GM23338 (cell line): ENCODE data around the gene GPR179. TPM values are rescaled to one million over a fixed set of nuclear protein-coding genes. Genes with fewer than 3 reads are reported as not detected.

Experiments
- ATAC-seq: fragments of 200-7000 bp; cut with Tn5 transposase; 3 replicates; pipeline ENCODE4 v1.9.1; 2020
- DNase-seq: peaks from one replicate; pipeline ENCODE4 v3.0.0-alpha.2; 2015; ENCODE audit warnings: low spot score
- H2AFZ ChIP-seq: fragments of 200-600 bp; sonication (generic); 2 replicates; pipeline ENCODE4 v1.8.0; 2016; ENCODE audit warnings: antibody characterized with exemption, mild to moderate bottlenecking, moderate library complexity
- H3F3A ChIP-seq: fragments of 200-600 bp; sonication (generic); replicated peaks from 2 replicates; pipeline ENCODE4 v1.8.0; 2017; ENCODE audit warnings: antibody characterized with exemption, mixed run types, low read depth
- H3K27ac ChIP-seq: fragments of 200-600 bp; sonication (generic); 2 replicates; pipeline ENCODE4 v1.6.1; 2016; ENCODE audit warnings: low read depth
- H3K27me3 ChIP-seq: fragments of 200-600 bp; sonication (generic); 2 replicates; pipeline ENCODE4 v1.8.0; 2016; ENCODE audit warnings: mild to moderate bottlenecking, mixed run types, moderate library complexity; ENCODE audit not compliant: insufficient read depth
- H3K36me3 ChIP-seq: fragments of 200-600 bp; sonication (generic); 2 replicates; pipeline ENCODE4 v1.8.0; 2016; ENCODE audit warnings: mild to moderate bottlenecking; ENCODE audit not compliant: insufficient read depth
- H3K4me1 ChIP-seq: fragments of 200-600 bp; sonication (generic); 2 replicates; pipeline ENCODE4 v1.8.0; 2016; ENCODE audit warnings: mild to moderate bottlenecking, moderate library complexity; ENCODE audit not compliant: insufficient read depth
- H3K4me2 ChIP-seq: fragments of 200-600 bp; sonication (generic); 2 replicates; pipeline ENCODE4 v1.7.1; 2017; ENCODE audit warnings: mixed run types
- H3K4me3 ChIP-seq: fragments of 200-600 bp; sonication (generic); 2 replicates; pipeline ENCODE4 v1.6.1; 2016; ENCODE audit warnings: mixed run types
- H3K79me2 ChIP-seq: fragments of 200-600 bp; sonication (generic); replicated peaks from 2 replicates; pipeline ENCODE4 v1.8.0; 2017; ENCODE audit warnings: mild to moderate bottlenecking; ENCODE audit not compliant: insufficient read depth
- H3K9me2 ChIP-seq: fragments of 200-600 bp; sonication (generic); 2 replicates; pipeline ENCODE4 v1.8.0; 2017; ENCODE audit not compliant: insufficient read depth
- H4K20me1 ChIP-seq: fragments of 200-600 bp; sonication (generic); replicated peaks from 2 replicates; pipeline ENCODE4 v1.8.0; 2017; ENCODE audit warnings: mild to moderate bottlenecking; ENCODE audit not compliant: insufficient read depth
- H3K27ac Mint-ChIP-seq: 2 replicates; pipeline ENCODE4 v1.8.0; 2020; ENCODE audit warnings: inconsistent platforms, mild to moderate bottlenecking, moderate library complexity, mixed read lengths
- H3K27me3 Mint-ChIP-seq: 3 replicates; pipeline ENCODE4 v1.8.0; 2022; ENCODE audit warnings: low read depth, mild to moderate bottlenecking, moderate library complexity, mixed read lengths, inconsistent platforms; ENCODE audit not compliant: insufficient read depth, poor library complexity
- H3K36me3 Mint-ChIP-seq: 3 replicates; pipeline ENCODE4 v1.8.0; 2021; ENCODE audit warnings: low read depth, mild to moderate bottlenecking, inconsistent platforms, moderate library complexity, mixed read lengths
- H3K4me1 Mint-ChIP-seq: 3 replicates; pipeline ENCODE4 v1.8.0; 2020; ENCODE audit warnings: mild to moderate bottlenecking, inconsistent platforms, mixed read lengths
- H3K4me3 Mint-ChIP-seq: 3 replicates; pipeline ENCODE4 v1.8.0; 2021; ENCODE audit warnings: moderate library complexity, mild to moderate bottlenecking, inconsistent platforms, mixed read lengths
- H3K9me3 Mint-ChIP-seq: 3 replicates; pipeline ENCODE4 v1.8.0; 2020; ENCODE audit warnings: moderate library complexity, mild to moderate bottlenecking, inconsistent platforms, mixed read lengths
- CREB1 ChIP-seq: fragments of 250-450 bp; sonication (Bioruptor Pico); IDR thresholded peaks from 2 replicates; pipeline ENCODE4 v1.5.0; 2020; ENCODE audit warnings: low read depth, mild to moderate bottlenecking, moderate library complexity
- ETS1 ChIP-seq: IDR thresholded peaks from 2 replicates; pipeline ENCODE4 v1.6.1; 2016; ENCODE audit warnings: antibody characterized with exemption
- EZH2 ChIP-seq: fragments of 200-600 bp; sonication (generic); IDR thresholded peaks from one replicate; pipeline ENCODE4 v1.8.0; 2017; ENCODE audit warnings: antibody characterized with exemption, mild to moderate bottlenecking, low read depth; ENCODE audit not compliant: unreplicated experiment
- JUNB ChIP-seq: IDR thresholded peaks from one replicate; pipeline ENCODE4 v1.6.1; 2016; ENCODE audit warnings: antibody characterized with exemption; ENCODE audit not compliant: unreplicated experiment
- NANOG ChIP-seq: IDR thresholded peaks from 2 replicates; pipeline ENCODE4 v1.6.1; 2016; ENCODE audit warnings: antibody characterized with exemption, borderline replicate concordance
- ZNF114 ChIP-seq: fragments of 250-450 bp; sonication (Bioruptor Pico); IDR thresholded peaks from 2 replicates; pipeline ENCODE4 v1.5.0; 2020; ENCODE audit warnings: mild to moderate bottlenecking, moderate library complexity
- ZNF331 ChIP-seq: fragments of 250-450 bp; sonication (Bioruptor Pico); IDR thresholded peaks from 2 replicates; pipeline ENCODE4 v1.5.0; 2020; ENCODE audit warnings: low read depth, mild to moderate bottlenecking, moderate library complexity
- polyA plus RNA-seq: library from polyadenylated mRNA; unstranded; fragments of >200 nt; fragmentation: Nextera tagmentation; extraction: Ambion mirVana; gene quantifications from 2 replicates; pipeline ENCODE4 v1.2.1, GENCODE V29; 2016
- total RNA-seq: library from RNA; depleted of rRNA; stranded (reverse); fragments of >200 nt; shearing (Covaris generic); gene quantifications from 2 replicates; pipeline ENCODE4 v1.2.3, GENCODE V29; 2014
- TF ChIP-seq, protein P1 (sequence below): IDR thresholded peaks from one replicate; pipeline ENCODE4 v1.6.1; 2018; ENCODE audit warnings: antibody characterized with exemption; ENCODE audit not compliant: unreplicated experiment
- TF ChIP-seq, protein P2 (sequence below): fragments of 250-450 bp; sonication (Bioruptor Pico); IDR thresholded peaks from 2 replicates; pipeline ENCODE4 v1.5.0; 2020; ENCODE audit warnings: mild to moderate bottlenecking, moderate library complexity
- TF ChIP-seq, protein P3 (sequence below), 2 experiments: fragments of 200-600 bp in 1 of 2; sonication (generic) in 1 of 2; conservative IDR thresholded peaks; 2 replicates each; pipeline versions ENCODE4 v1.5.1 to v1.6.1; 2016 to 2017; ENCODE audit warnings: antibody characterized with exemption in 2 of 2, low read depth in 2 of 2, mild to moderate bottlenecking in 2 of 2, moderate library complexity in 1 of 2

GPR179 gene
- total and polyA plus RNA-seq, 2 experiments from 2014 or later: 0.03 TPM

DNA sequence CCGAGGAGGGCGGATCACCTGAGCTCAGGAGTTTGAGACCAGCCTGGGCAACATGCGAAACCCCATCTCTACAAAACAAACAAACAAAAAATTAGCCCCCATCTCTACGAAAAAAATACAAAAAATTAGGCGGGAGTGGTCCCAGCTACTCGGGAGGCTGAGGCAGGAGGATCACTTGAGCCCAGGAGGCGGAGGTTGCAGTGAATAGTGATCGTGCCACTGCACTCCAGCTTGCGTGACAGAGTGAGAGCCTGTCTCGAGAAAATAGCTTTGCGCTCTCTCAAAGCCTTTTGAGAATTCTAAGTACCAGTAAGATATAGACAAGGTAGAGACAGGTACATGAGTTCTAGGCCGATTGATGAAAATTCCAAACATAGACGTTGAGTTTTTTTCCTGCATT is 9.9 kb upstream of the GPR179 start (continued):
- TF ChIP-seq, protein P1, sequence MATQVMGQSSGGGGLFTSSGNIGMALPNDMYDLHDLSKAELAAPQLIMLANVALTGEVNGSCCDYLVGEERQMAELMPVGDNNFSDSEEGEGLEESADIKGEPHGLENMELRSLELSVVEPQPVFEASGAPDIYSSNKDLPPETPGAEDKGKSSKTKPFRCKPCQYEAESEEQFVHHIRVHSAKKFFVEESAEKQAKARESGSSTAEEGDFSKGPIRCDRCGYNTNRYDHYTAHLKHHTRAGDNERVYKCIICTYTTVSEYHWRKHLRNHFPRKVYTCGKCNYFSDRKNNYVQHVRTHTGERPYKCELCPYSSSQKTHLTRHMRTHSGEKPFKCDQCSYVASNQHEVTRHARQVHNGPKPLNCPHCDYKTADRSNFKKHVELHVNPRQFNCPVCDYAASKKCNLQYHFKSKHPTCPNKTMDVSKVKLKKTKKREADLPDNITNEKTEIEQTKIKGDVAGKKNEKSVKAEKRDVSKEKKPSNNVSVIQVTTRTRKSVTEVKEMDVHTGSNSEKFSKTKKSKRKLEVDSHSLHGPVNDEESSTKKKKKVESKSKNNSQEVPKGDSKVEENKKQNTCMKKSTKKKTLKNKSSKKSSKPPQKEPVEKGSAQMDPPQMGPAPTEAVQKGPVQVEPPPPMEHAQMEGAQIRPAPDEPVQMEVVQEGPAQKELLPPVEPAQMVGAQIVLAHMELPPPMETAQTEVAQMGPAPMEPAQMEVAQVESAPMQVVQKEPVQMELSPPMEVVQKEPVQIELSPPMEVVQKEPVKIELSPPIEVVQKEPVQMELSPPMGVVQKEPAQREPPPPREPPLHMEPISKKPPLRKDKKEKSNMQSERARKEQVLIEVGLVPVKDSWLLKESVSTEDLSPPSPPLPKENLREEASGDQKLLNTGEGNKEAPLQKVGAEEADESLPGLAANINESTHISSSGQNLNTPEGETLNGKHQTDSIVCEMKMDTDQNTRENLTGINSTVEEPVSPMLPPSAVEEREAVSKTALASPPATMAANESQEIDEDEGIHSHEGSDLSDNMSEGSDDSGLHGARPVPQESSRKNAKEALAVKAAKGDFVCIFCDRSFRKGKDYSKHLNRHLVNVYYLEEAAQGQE: no peak

DNA sequence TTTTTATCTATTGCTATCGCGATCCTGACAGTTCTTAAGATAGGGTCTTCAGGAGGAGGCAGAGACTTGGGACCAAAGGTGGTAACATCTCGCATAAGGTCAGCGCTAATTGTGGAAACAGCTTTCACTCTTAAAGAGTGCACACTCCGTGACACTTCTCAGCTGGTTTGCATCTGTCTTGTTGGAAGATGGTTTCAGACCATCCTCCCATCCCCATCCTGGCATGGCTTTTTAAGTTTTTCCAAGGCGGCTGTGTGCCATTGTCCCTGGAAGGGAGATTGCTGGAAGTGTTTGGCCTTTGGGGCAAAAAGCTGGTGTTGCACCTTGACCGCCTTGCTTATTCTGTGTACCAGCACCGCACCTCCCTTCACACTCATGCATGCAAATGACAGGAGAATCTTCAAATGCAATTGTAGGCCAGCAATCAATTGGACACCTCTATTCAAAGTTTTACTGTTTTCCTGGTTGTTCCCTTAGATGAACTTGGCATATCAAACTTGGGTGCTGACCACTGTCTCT is 9.4 kb upstream of the GPR179 start:
- Histone ChIP-seq H3K79me2 (peaks cover 53% of the 10 kb centered on the region), H2AFZ (no peak overlapping the region), H4K20me1 (peaks cover 19% of the 10 kb centered on the region), H3K9me2 (no peaks in the 10 kb centered on the region), H3K27me3 (peaks cover 5% of the 10 kb centered on the region; the same call in 1 of the 2 replicates), H3K36me3 (no peaks in the 10 kb centered on the region), H3F3A (peaks cover 24% of the 10 kb centered on the region; the same call in 1 of the 2 replicates), H3K4me2 (peak overlapping the region; percentile 96), H3K27ac (no peak overlapping the region), H3K4me1 (peaks cover 46% of the 10 kb centered on the region), H3K4me3 (peak overlapping the region; percentile 89)
- Mint-ChIP-seq H3K36me3 (no peaks in the 10 kb centered on the region; the same call in 2 of the 3 replicates), H3K4me3 (peak overlapping the region; percentile 74), H3K4me1 (peaks cover 56% of the 10 kb centered on the region), H3K27ac (no peak overlapping the region), H3K27me3 (peaks cover 11% of the 10 kb centered on the region), H3K9me3 (no peaks in the 10 kb centered on the region)
- ATAC-seq (no peak), DNase-seq (no peak)
- TF ChIP-seq ETS1: no peak
- TF ChIP-seq, protein P2, sequence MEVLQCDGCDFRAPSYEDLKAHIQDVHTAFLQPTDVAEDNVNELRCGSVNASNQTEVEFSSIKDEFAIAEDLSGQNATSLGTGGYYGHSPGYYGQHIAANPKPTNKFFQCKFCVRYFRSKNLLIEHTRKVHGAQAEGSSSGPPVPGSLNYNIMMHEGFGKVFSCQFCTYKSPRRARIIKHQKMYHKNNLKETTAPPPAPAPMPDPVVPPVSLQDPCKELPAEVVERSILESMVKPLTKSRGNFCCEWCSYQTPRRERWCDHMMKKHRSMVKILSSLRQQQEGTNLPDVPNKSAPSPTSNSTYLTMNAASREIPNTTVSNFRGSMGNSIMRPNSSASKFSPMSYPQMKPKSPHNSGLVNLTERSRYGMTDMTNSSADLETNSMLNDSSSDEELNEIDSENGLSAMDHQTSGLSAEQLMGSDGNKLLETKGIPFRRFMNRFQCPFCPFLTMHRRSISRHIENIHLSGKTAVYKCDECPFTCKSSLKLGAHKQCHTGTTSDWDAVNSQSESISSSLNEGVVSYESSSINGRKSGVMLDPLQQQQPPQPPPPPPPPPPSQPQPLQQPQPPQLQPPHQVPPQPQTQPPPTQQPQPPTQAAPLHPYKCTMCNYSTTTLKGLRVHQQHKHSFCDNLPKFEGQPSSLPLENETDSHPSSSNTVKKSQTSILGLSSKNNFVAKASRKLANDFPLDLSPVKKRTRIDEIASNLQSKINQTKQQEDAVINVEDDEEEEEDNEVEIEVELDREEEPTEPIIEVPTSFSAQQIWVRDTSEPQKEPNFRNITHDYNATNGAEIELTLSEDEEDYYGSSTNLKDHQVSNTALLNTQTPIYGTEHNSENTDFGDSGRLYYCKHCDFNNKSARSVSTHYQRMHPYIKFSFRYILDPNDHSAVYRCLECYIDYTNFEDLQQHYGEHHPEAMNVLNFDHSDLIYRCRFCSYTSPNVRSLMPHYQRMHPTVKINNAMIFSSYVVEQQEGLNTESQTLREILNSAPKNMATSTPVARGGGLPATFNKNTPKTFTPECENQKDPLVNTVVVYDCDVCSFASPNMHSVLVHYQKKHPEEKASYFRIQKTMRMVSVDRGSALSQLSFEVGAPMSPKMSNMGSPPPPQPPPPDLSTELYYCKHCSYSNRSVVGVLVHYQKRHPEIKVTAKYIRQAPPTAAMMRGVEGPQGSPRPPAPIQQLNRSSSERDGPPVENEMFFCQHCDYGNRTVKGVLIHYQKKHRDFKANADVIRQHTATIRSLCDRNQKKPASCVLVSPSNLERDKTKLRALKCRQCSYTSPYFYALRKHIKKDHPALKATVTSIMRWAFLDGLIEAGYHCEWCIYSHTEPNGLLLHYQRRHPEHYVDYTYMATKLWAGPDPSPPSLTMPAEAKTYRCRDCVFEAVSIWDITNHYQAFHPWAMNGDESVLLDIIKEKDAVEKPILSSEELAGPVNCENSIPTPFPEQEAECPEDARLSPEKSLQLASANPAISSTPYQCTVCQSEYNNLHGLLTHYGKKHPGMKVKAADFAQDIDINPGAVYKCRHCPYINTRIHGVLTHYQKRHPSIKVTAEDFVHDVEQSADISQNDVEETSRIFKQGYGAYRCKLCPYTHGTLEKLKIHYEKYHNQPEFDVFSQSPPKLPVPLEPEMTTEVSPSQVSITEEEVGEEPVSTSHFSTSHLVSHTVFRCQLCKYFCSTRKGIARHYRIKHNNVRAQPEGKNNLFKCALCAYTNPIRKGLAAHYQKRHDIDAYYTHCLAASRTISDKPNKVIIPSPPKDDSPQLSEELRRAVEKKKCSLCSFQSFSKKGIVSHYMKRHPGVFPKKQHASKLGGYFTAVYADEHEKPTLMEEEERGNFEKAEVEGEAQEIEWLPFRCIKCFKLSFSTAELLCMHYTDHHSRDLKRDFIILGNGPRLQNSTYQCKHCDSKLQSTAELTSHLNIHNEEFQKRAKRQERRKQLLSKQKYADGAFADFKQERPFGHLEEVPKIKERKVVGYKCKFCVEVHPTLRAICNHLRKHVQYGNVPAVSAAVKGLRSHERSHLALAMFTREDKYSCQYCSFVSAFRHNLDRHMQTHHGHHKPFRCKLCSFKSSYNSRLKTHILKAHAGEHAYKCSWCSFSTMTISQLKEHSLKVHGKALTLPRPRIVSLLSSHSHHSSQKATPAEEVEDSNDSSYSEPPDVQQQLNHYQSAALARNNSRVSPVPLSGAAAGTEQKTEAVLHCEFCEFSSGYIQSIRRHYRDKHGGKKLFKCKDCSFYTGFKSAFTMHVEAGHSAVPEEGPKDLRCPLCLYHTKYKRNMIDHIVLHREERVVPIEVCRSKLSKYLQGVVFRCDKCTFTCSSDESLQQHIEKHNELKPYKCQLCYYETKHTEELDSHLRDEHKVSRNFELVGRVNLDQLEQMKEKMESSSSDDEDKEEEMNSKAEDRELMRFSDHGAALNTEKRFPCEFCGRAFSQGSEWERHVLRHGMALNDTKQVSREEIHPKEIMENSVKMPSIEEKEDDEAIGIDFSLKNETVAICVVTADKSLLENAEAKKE: no peak
- no peak for TF ChIP-seq JUNB
- TF ChIP-seq ZNF114 (CRISPR knock-in tag): no peak
- TF ChIP-seq CREB1 (CRISPR knock-in tag): no peak
- TF ChIP-seq NANOG: no peak
- no peak for TF ChIP-seq ZNF331 (CRISPR knock-in tag)
- TF ChIP-seq, protein P3, sequence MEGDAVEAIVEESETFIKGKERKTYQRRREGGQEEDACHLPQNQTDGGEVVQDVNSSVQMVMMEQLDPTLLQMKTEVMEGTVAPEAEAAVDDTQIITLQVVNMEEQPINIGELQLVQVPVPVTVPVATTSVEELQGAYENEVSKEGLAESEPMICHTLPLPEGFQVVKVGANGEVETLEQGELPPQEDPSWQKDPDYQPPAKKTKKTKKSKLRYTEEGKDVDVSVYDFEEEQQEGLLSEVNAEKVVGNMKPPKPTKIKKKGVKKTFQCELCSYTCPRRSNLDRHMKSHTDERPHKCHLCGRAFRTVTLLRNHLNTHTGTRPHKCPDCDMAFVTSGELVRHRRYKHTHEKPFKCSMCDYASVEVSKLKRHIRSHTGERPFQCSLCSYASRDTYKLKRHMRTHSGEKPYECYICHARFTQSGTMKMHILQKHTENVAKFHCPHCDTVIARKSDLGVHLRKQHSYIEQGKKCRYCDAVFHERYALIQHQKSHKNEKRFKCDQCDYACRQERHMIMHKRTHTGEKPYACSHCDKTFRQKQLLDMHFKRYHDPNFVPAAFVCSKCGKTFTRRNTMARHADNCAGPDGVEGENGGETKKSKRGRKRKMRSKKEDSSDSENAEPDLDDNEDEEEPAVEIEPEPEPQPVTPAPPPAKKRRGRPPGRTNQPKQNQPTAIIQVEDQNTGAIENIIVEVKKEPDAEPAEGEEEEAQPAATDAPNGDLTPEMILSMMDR (conservative IDR thresholded peaks at IDR 0.05; ENCODE audit: low read depth in 2 of 2): no peak
- no peak for TF ChIP-seq EZH2
